GM21529 (cell line): ENCODE results near the gene BACH2.
"Not testable (repeated sequence)": the region's sequence is repeated elsewhere in the genome, so short reads cannot be mapped to it uniquely, and the experiment has no call there.

Experiments
- ATAC-seq: cut with Tn5 transposase; IDR thresholded peaks from one replicate; pipeline ENCODE4 v1.9.1; 2021; ENCODE audit not compliant: unreplicated experiment

Gene BACH2

DNA sequence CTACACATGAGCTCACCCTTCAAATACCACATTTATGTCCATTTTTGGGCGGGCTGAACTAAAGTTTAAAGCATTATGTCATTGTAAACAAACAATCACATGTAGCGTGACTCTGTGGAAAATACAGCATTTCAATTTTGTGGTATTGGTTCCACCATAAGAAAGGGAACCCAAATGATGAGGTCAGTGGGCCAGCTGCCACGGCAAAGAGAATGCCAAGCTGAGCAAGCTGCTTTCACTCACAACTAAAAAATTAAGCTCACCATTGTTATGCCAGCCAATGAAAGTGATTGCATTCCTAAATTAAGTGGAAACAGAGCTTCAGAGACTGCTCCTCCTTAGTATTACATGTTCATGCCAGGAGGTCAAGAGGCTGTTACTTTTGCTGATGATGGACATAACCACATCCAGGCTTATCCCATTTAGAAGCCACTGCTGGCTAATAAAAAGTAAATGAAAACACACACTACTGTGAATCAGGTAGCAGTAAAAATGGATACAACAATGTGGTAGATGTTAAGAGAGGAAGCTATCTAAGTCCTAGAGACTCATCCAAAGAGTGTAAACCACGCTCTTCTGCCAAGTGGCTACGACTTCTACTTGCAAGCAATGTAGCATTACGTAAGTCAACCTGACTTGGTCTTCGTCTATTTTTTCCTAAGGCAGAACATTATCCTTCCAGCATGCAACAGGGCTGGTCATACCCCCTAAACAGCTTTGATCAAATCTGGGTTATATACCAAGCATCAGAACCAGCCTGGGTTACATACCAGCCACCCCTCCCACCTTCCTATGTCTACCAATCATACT is 164.8 kb downstream of the BACH2 start:
- ATAC-seq: no peak

DNA sequence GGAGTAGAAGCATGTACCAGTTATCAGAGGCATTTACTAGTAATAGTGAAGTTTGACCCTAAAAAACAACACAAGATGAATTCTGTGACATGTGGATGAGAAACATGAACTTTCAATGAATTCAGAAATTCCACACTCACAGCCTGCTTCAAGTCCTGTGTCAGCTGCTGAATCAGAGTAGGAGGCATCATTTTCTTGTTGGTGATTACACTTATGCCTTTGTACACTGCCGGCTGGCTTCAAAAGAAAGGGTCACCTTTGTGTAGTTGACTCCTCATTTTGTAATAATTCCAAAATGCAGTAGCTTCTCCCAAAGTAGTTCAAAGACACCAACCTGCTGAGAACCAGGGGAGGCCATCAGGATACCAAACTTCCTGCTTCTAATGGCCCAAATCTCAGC is 165.5 kb downstream of the BACH2 start:
- ATAC-seq: no peak

DNA sequence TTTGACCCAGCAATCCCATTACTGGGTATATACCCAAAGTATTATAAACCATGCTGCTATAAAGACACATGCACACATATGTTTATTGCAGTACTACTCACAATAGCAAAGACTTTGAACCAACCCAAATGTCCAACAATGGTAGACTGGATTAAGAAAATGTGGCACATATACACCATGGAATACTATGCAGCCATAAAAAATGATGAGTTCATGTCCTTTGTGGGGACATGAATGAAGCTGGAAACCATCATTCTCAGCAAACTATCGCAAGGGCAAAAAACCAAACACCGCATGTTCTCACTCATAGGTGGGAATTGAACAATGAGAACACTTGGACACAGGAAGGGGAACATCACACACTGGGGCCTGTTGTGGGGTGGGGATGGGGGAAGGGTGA is 168.0 kb downstream of the BACH2 start:
- ATAC-seq: not testable (repeated sequence)

DNA sequence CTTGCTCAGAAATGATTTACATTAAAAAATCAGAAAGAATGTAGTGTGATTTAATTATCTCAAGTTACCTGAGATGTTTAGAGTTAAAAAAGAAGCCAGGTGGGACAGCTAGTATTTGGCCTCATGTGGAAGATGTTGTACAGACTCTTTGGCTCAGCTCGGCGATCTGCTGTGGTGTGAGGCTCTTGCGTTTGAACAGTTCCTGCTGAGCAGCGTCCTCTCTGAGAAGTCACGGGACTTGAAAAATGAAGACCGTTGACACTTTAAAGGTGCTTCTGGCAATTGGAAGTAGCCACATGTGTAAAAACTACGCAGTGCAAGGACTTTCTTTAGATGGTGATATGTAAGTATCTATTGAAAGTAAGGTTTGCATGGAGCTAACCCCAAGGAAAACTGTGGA is 169.0 kb downstream of the BACH2 start:
- no peak for ATAC-seq

DNA sequence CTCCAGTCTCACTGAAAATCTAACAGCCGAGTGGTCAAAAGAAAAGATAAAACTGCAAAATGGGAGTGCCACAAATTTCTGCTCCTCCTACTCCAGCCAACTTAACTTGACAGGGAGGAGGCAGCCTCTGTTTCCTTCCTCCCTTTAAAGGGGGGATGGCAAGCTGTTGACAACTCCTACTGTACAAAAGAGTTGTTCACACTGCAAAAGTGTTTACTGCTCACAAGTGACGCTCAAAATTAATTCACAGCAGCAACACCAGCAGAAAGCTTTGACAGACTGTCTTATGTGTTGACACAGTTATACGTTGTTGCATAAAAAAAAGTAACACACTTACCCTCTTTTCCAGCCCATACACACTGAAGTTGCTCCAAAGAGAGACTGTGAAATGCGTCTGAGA is 169.8 kb downstream of the BACH2 start:
- ATAC-seq: no peak

DNA sequence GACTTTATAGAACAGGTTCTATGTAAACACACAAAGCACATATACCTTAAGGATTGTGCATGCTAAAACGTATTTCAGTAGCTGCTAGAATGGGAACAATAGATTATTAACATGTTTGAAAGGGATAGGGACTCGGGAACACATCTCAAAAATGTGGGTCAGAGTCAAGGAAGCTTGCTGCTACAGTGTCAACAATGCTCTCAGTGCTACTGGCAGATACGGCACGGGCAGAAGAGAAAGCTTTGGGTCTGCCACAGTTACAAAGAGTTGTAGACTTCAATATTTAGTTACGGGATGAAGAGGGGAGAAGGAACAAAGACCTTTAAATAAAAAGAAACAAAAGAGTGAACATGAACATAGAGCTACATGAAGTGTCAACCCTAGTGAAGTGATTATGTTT is 170.5 kb downstream of the BACH2 start:
- no peak for ATAC-seq

DNA sequence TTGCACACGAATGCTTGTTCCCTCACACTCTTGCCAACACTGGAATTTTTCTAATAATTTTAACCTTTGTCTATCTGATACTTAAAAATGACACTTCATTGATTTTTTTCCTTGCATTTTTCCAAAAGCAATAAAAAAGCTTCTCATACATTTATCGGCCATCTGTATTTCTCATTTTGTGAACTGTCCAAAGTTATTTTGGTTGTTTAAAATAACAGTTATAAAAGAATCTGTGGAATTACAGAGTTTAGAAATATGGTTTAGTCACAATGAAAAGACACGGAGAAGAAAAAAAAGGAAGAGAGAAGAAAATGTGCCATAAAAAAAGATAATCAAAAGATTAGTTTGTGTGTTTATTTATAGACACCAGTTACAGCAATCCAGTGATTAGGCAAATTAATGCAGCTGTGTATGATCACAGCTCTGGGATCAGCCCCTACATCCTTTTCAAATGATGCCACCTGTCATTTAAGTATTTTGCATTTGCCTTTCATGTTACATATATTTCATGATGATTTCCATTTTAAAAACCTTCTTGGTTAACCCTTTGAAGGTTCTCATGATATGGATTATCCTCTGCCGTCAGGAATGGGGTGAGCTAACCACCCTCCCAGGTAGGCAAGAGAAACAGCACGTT is 171.7 kb downstream of the BACH2 start:
- no peak for ATAC-seq

DNA sequence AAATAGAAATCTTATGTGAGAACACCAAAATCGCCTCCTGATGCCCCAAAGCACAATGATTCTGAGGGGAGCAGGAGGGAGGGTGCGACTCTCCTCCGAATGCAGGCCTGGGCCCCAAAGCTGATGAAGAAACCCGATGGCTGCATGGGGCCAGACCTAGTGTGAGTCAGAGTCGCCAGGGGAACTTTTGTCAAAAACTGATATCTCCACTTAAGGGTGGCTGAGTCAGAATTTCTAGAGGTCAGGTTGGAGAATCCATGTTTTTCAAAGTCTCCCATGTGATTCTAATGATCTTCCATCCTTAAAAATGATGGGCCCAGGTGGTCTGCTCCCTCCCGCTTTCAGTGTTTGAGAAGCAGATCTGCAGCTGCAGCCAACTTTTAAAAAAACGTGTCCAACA is 172.8 kb downstream of the BACH2 start:
- no peak for ATAC-seq

DNA sequence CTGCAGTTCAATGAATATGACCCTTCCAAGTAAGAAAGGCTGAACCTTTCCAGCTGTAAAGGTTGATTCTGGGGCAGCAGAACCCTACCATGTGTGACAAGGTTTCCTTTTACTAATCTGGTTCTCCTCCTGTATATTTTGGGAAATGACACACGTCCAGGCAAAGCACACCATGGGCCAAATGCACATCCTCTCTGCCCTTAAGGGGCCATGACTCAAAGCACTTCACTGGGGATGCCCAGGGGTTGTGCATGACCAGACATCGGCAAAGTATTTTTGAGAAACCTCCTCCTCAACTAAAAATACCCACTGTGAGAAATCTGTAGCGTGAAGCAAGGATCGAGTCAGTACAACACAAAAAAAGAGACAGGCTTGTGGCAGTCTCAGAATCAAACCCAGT is 174.7 kb downstream of the BACH2 start:
- no peak for ATAC-seq

DNA sequence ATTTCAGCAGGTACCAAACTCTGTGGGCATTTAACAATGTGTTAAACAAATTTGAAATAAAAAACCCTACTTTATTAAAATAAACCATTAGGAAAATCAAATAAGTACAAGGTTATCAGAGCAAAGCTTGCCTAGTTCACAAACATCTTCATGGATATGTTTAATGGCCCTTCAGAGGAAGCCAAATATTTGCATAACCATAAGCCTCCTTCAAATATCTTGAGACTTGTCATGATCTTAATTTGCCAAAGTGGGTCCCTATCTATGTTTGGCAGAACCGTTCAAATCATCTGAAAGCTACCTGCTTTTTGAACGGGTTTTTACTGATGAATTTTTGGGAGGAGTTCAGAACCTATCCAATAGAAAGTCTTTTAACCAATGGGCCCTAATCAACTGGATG is 176.3 kb downstream of the BACH2 start:
- no peak for ATAC-seq

DNA sequence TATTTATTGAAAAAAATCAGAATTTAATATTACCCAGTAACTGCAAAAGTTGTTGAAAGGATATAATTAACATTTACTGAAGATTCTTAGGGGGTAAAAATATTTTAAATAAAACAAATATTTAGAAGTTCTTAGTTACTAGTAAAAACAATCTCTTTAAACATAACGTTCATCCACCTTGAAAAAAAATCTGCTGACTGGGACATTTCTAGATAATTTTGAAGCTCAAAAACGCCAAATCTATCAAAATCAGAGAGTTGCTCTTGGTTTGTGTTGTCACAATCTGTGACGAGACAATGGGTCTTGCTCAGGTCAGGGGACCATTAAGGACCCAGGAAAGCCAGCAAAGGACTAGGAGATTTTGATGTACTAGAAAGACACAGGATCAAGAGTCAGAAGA is 177.0 kb downstream of the BACH2 start:
- ATAC-seq: no peak

DNA sequence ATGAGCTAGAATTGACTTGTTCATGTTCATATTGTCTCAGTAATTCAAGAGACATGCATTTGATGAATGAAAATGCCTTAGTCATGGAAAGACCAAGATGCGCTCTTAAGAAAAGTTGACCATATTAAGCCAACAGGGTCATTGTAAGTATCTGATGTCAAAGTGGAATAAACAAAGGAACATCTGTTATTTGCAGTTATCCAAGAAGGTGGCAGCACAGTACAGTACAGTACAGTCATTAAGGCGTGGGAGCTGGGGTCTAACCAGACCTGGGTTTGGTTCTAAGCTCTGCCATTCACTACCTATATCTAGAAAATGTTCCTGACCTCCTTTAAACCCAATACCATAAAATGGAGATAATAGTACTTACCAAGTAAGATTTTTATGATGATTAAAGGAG is 178.1 kb downstream of the BACH2 start:
- ATAC-seq: no peak

DNA sequence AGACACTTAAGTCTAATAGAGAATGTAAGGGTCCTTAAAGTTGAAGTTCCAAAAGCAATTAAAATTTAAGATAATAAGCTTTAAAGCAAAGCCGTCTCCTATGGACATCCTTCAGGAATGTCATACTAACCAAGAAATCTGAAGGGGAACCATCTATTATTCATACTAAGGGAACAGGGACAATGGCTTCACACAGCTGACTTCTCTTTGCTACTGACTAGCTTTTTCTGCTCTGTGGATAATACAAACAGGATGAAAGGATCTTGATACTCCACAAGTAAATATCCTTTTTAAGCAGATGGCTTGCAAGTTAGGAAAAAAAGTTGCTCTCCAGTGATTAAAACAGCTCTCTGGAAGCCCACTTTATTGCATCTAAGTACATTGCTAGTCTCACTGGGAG is 178.6 kb downstream of the BACH2 start:
- ATAC-seq: no peak

DNA sequence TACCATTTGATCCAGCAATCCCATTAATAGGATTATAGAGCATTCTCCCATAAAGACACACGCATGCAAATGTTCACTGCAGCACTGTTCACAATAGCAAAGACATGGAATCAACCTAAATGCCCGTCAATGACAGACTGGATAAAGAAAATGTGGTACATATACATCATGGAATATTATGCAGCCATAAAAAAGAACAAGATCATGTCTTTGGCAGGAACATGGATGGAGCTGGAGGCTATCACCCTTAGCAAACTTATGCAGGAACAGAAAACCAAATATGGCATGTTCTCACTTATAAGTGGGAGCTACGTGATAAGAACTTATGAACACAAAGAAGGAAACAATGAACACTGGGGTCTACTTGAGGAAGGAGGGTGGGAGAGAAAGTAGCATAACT is 180.5 kb downstream of the BACH2 start:
- not testable (repeated sequence) for ATAC-seq

DNA sequence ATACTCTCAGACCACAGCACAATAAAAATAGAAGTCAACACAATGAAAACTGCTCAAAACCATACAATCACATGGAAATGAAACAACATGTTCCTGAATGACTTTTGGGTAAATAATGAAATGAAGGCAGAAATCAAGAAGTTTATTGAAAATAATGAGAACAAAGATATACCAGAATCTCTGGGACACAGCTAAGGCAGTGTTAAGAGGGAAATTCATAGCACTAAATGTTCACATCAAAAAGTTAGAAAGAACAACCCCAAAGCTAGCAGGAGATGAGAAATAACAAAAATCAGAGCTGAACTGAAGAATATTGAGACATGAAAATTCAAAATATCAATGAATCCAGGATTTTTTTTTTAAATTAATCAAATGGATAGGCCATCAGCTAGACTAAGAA is 183.3 kb downstream of the BACH2 start:
- ATAC-seq: no peak

DNA sequence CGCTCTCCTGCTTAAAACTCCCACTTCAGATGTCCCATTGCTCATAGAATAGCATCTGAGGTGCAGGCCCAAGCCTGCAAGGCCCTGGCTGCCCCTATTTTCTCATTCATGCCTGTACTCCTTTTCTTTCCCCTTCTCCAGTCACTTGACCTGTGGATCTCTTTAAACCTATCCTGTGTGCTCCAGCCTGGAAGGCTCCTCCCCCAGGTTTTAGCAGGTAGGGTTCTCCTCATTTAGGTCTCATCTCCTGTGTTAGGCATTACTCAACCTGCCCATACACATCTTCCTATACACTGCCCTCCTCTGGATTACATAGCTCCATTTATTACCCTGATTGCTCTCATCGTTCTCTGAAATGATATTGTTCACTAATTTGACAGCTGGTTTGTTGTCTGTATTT is 185.3 kb downstream of the BACH2 start:
- ATAC-seq: no peak

DNA sequence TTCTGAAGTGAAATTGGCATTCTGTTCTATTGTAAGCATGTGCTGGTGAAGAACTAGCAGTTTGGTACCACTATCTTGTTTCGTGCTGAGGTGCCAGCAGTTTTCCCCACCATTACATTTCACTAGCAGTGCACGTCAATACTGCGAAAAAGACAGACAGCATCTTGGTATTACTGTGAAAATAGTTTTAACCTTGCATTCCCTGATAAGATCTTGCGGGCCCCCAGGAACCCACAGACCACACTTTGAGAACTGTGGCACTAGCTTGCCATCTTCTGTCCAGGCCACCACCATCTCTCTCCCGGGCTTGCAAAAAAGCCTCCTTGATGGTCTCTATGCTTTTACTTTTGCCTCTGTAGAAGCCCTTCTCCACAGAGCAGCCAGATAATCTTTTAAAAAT is 185.7 kb downstream of the BACH2 start:
- no peak for ATAC-seq

DNA sequence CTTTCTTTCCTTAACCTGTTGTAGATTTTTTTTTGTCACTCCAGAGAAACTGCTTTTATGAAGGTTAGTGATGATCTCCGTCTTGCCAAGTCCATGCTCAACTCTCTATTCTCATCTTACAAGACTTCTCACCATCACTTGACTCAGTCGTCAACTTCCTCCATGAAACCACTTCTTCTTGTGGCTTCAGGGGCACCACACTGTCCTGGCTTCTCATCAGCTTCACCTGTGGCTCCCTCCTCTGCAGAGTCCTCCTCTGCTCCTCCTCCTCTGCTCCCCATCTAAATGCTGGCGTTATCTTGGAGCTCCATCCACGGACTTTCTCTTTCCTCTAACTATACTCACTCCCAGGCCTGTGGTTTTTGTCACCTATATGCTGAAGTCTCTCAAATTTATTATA is 187.5 kb downstream of the BACH2 start:
- ATAC-seq: no peak

DNA sequence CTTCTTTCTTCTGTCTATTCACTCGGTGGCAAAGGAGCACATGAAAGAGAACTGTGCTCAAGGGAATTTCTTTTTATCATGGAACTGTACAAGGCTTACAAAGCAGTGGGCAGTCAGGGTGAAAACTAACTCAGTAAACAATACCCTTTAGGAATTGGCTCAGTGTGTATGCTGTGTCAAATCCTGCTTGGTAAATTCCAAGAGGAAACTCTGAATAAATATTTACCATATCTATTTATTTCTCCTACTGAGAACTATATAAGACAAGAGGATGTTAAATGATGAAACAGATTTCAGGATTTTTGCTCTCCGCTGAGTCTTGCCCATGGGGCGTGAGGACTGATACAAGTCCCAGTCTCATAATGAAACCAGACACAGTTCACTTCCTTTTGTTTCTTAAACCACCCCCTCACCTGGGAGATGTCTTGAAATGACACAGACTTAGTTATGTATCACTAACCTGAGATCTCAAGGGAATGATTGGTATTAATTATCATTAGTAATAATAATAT is 188.8 kb downstream of the BACH2 start:
- peak; percentile 95 for ATAC-seq

DNA sequence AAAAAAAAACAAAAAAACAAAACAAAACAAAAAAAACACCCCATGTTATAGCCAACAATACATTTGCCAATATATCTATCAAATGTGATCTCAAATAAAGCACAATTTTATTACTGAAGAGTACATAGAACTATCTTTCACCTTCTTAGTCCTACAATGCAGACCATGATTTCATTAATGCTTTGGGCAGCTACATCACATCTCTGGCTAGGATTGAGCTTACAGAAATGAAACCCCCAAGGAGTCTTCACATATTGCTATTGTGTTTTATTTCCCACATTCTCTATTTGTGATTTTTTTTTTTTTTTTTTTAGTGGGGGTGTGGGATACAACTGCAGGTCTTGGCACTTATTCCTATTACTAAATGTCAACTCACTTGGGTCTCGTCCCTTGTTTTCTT is 189.3 kb downstream of the BACH2 start:
- no peak for ATAC-seq

DNA sequence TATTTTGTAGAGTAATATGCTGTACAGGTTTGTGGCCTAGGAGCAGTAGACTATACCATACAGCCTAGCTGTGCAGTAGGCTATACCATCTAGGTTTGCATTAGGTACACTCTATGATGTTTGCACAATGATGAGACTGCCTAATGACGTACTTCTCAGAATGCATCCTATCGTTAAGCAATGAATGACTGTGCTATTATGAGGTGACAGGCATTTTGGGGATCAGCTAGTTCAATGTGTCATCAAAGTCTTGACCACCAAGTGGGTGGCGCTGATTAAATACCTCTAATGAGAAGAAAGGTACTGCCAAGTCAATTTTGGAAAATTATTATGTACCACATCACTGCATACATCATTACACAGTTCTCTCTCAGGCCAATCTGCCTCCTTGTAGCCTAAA is 190.2 kb downstream of the BACH2 start:
- ATAC-seq: no peak

DNA sequence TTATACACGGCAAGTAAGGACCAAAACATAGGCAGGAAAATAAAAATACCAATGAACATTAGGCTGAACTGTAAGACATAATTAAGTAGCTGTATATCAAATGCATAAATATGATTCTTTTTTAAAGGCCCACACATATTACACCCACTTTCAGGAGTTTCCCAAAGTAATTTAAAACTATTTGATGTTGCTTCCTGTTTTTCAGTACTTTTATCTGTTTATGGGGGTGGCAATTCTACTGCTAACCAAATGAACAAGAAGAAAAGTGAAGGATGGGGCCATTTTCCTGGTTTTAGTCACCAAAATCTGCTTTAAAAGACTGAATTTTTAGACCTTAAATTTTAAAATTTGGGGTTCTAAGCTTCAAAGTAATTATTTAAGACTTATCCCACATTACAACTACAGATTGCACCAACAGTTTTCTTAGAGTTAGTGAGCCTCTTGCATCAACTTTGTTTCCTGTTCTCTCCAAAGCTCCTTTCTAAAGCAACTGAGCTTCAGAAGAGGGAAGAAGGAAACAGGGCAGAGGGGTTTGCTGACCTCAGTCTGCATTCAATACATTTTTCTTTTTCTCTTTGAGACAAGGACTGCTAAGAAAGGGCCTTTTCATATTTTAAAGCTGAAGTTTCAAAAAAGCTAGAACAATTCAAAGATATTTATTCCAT is 191.0 kb downstream of the BACH2 start:
- ATAC-seq: no peak
